Spleen (tissue), 11 donors: ENCODE measurements around the gene AGO3. TPM values are rescaled to one million over a fixed set of nuclear protein-coding genes. Genes with fewer than 3 reads are reported as not detected.

ENCODE experiments used
- DNase-seq: peaks from one replicate; pipeline ENCODE4 v3.0.0-alpha.2; 2020
- H3K27ac ChIP-seq, 8 donors: fragments of 200-600 bp; sonication (generic) in 7 of 8; 1 replicate in 4 of 8; 2 replicates in 4 of 8; pipeline versions ENCODE4 v1.5.0 to v1.8.0; 2016 to 2021; ENCODE audit warnings: inconsistent platforms in 4 of 8, mild to moderate bottlenecking in 4 of 8, moderate library complexity in 1 of 8
- H3K27me3 ChIP-seq, 7 donors: fragments of 200-600 bp; sonication (generic) in 6 of 7; replicated peaks in 1 of 7; 1 replicate in 4 of 7; 2 replicates in 3 of 7; pipeline versions ENCODE4 v1.5.0 to v1.8.0; 2016 to 2021; ENCODE audit warnings: inconsistent platforms in 3 of 7, mild to moderate bottlenecking in 1 of 7
- H3K36me3 ChIP-seq, 6 donors: fragments of 200-600 bp; sonication (generic) in 5 of 6; 1 replicate in 4 of 6; 2 replicates in 2 of 6; pipeline versions ENCODE4 v1.5.0 to v1.8.0; 2016 to 2021; ENCODE audit warnings: inconsistent platforms in 2 of 6
- H3K4me1 ChIP-seq, 6 donors: fragments of 200-600 bp; sonication (generic) in 5 of 6; 1 replicate in 3 of 6; 2 replicates in 3 of 6; pipeline versions ENCODE4 v1.5.0 to v1.8.0; 2016 to 2021; ENCODE audit warnings: inconsistent platforms in 3 of 6
- H3K4me3 ChIP-seq, 8 donors: fragments of 200-600 bp; sonication (generic) in 7 of 8; 1 replicate in 4 of 8; 2 replicates in 4 of 8; pipeline versions ENCODE4 v1.5.0 to v1.8.0; 2016 to 2021; ENCODE audit warnings: inconsistent platforms in 4 of 8, mild to moderate bottlenecking in 4 of 8, moderate library complexity in 2 of 8
- H3K9me3 ChIP-seq, 8 donors: fragments of 200-600 bp; sonication (generic) in 7 of 8; 1 replicate in 4 of 8; 2 replicates in 4 of 8; pipeline versions ENCODE4 v1.5.0 to v1.8.0; 2016 to 2021; ENCODE audit warnings: inconsistent platforms in 4 of 8
- CTCF ChIP-seq, 11 experiments: fragments of 200-600 bp in 7 of 11; fragments of 450-650 bp in 4 of 11; sonication (generic) in 4 of 11; IDR thresholded peaks in 8 of 11; conservative IDR thresholded peaks in 3 of 11; 1 replicate in 7 of 11; 2 replicates in 4 of 11; pipeline versions ENCODE4 v1.4.0 to v1.8.0; 2016 to 2021; ENCODE audit warnings: antibody characterized with exemption in 11 of 11, inconsistent platforms in 4 of 11, mild to moderate bottlenecking in 1 of 11
- POLR2A ChIP-seq, 3 donors: fragments of 450-650 bp; IDR thresholded peaks; one replicate each; pipeline ENCODE4 v1.5.1; 2017; ENCODE audit warnings: antibody characterized with exemption in 3 of 3, mild to moderate bottlenecking in 1 of 3
- POLR2AphosphoS5 ChIP-seq, 3 donors: sonication (generic); formaldehyde crosslinking; IDR thresholded peaks; one replicate each; pipeline ENCODE4 v1.5.1; 2017; ENCODE audit warnings: antibody characterized with exemption in 3 of 3
- WGBS, 5 donors: extraction: QIAGEN DNeasy Blood & Tissue Kit in 3 of 5; methylation state at CpG; one replicate each; pipeline versions ENCODE4 v1.1.5 to v1.1.7; 2013 to 2018; 5-methylcytosine and 5-hydroxymethylcytosine counted together
- intact Hi-C: fragments of 100-400 bp; cut with DNase I; formaldehyde crosslinking; loops from one replicate; pipeline ENCODE4 v1.15.0; 2023; ENCODE audit warnings: low total_unique reads
- polyA plus RNA-seq, 3 donors: library from polyadenylated mRNA; stranded (reverse); fragments of 200-250 nt; gene quantifications; one replicate each; pipeline ENCODE4 v1.2.1, GENCODE V29; 2013
- total RNA-seq, 7 donors: library from RNA; depleted of rRNA in 3 of 7; stranded (reverse); fragments of >200 nt in 3 of 7; fragmentation: NEBNext Ultra II Directional in 4 of 7; extraction: Animal tissue kit (Norgen Biotek cat#: 25700) in 4 of 7; gene quantifications; one replicate each; pipeline versions ENCODE4 v1.1.0 to v1.2.1, GENCODE V29; 2016 to 2021
- donor health status: healthy with polysubstance abuse.
- donor health status: DM: no; HTN: no; CAD: no; lungs with moderate emphysema.
- donor health status: DM: no; HTN: no; CAD: no.
- donor health status: Bipolar disorder and iron deficiency.
- donor health status: healthy.
- donor health status: DM: no; HTN: no; CAD: no.
- donor health status: DM: yes; HTN: yes; CAD: no.

AGO3 gene
- total and polyA plus RNA-seq, 10 donors: 1.5 to 41.1 (median 25.0) TPM

GRCh38 chr1:35939484-35939883 lies 8.6 kb downstream of the AGO3 start:
- H3K4me1 ChIP-seq: peaks cover 6 to 89% (median 40%) of the 10 kb centered on the region in 6 donors
- no peak for DNase-seq
- 95 to 98% (median 96%) methylated on average over 3 of the region's 3 CpGs for WGBS, 5 donors
- no peak overlapping the region for H3K4me3 ChIP-seq
- intact Hi-C loops: loop anchor here (10.0 kb wide), 1 partner anchor 55 kb away; the partner anchor contains the start of gene AGO1
- peaks cover 0 to 4% (median 0%) of the 10 kb centered on the region in 8 donors for H3K9me3 ChIP-seq
- peaks cover 0 to 5% (median 0%) of the 10 kb centered on the region in 6 donors for H3K36me3 ChIP-seq
- no peaks in the 10 kb centered on the region for H3K27me3 ChIP-seq
- no peak for TF ChIP-seq CTCF (IDR thresholded peaks at IDR 0.05 in 8 of 11, conservative IDR thresholded peaks at IDR 0.05 in 3 of 11)
- TF ChIP-seq POLR2A (IDR thresholded peaks at IDR 0.05): no peak
- TF ChIP-seq POLR2AphosphoS5 (IDR thresholded peaks at IDR 0.05): no peak
- H3K27ac ChIP-seq: no peak overlapping the region

GRCh38 chr1:35945327-35945726 lies 14.4 kb downstream of the AGO3 start:
- no peaks in the 10 kb centered on the region for H3K27me3 ChIP-seq
- intact Hi-C loops: no loop called here
- H3K36me3 ChIP-seq: peaks cover 0 to 35% (median 0%) of the 10 kb centered on the region in 6 donors
- H3K4me3 ChIP-seq: no peak overlapping the region
- no peak for DNase-seq
- 52 to 66% (median 65%) methylated on average over 2 of the region's 2 CpGs for WGBS, 5 donors
- peaks cover 6 to 57% (median 27%) of the 10 kb centered on the region in 6 donors for H3K4me1 ChIP-seq
- H3K9me3 ChIP-seq: no peaks in the 10 kb centered on the region
- TF ChIP-seq POLR2A (IDR thresholded peaks at IDR 0.05) (no peak), POLR2AphosphoS5 (IDR thresholded peaks at IDR 0.05) (no peak), CTCF (IDR thresholded peaks at IDR 0.05 in 8 of 11, conservative IDR thresholded peaks at IDR 0.05 in 3 of 11) (no peak)
- no peak overlapping the region for H3K27ac ChIP-seq

GRCh38 chr1:35947547-35947946 lies 16.6 kb downstream of the AGO3 start:
- Histone ChIP-seq H3K4me1 (peaks cover 2 to 50% (median 18%) of the 10 kb centered on the region in 6 donors), H3K27me3 (no peaks in the 10 kb centered on the region), H3K4me3 (no peak overlapping the region), H3K36me3 (peaks cover 0 to 53% (median 0%) of the 10 kb centered on the region in 6 donors), H3K9me3 (no peaks in the 10 kb centered on the region), H3K27ac (no peak overlapping the region)
- intact Hi-C loops: no loop called here
- TF ChIP-seq POLR2AphosphoS5 (IDR thresholded peaks at IDR 0.05) (no peak), CTCF (IDR thresholded peaks at IDR 0.05 in 8 of 11, conservative IDR thresholded peaks at IDR 0.05 in 3 of 11) (no peak), POLR2A (IDR thresholded peaks at IDR 0.05) (no peak)
- 63 to 79% (median 76%) methylated on average over 2 of the region's 2 CpGs for WGBS, 5 donors
- no peak for DNase-seq

GRCh38 chr1:35958558-35958957 lies 27.7 kb downstream of the AGO3 start:
- intact Hi-C loops: no loop called here

More at GRCh38 chr1:35958558-35958957, 27.7 kb downstream of the AGO3 start:
- no peak for TF ChIP-seq CTCF (IDR thresholded peaks at IDR 0.05 in 8 of 11, conservative IDR thresholded peaks at IDR 0.05 in 3 of 11)
- no peak for TF ChIP-seq POLR2AphosphoS5 (IDR thresholded peaks at IDR 0.05)
- TF ChIP-seq POLR2A (IDR thresholded peaks at IDR 0.05): no peak
- Histone ChIP-seq H3K27ac (no peak overlapping the region), H3K9me3 (no peaks in the 10 kb centered on the region), H3K36me3 (peaks cover 0 to 22% (median 0%) of the 10 kb centered on the region in 6 donors), H3K27me3 (no peaks in the 10 kb centered on the region), H3K4me3 (no peak overlapping the region), H3K4me1 (no peaks in the 10 kb centered on the region)
- 93 to 100% (median 100%) methylated on average over 1 of the region's 1 CpG for WGBS, 5 donors
- DNase-seq: no peak
